Activated CD4-positive, alpha-beta T cell treated with anti-CD3 and anti-CD28 coated beads, Interleukin-2, Interleukin-6, amounts not matched to agents 100 ng/mL and 50 ng/mL, durations not matched to agents 16 hours and 8 hours (primary cell): Measurements from ENCODE around the gene MFN2.

Source experiments
- DNase-seq: peaks from one replicate; pipeline ENCODE4 v3.0.0-alpha.2; 2020

MFN2 gene

DNA sequence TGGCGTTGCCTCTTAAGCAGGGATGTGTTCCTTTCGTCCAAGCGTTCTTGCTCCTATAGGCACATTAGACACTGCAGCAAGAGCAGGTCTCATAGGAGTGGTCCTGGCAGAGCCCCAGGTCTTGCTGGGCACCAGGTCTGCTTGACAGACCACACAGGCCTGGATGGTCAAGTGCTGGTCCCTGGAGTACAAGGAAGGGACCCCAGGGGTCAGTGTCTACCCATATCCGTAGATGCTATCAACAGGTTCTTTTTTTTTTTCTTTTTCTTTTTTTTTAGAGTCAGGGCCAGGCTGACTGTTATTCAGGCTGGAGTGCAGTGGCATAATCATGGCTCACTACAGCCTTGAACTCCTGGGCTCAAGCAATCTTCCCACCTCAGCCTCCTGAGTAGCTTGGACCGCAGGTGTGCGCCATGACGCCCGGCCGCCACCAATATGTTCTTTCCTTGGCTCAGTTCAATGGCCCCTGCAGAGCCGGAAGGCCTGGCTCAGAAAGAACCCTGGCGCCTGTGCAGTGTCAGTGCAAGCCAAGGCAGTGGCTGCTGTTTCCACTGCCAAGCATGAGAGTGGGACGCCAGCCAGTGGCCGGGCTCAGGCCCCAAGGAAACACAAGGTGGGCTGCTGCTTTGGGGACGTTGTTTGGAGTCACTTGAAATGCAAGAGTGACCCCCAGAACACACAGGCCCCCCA lies 72.9 kb downstream of the MFN2 start:
- no peak for DNase-seq

DNA sequence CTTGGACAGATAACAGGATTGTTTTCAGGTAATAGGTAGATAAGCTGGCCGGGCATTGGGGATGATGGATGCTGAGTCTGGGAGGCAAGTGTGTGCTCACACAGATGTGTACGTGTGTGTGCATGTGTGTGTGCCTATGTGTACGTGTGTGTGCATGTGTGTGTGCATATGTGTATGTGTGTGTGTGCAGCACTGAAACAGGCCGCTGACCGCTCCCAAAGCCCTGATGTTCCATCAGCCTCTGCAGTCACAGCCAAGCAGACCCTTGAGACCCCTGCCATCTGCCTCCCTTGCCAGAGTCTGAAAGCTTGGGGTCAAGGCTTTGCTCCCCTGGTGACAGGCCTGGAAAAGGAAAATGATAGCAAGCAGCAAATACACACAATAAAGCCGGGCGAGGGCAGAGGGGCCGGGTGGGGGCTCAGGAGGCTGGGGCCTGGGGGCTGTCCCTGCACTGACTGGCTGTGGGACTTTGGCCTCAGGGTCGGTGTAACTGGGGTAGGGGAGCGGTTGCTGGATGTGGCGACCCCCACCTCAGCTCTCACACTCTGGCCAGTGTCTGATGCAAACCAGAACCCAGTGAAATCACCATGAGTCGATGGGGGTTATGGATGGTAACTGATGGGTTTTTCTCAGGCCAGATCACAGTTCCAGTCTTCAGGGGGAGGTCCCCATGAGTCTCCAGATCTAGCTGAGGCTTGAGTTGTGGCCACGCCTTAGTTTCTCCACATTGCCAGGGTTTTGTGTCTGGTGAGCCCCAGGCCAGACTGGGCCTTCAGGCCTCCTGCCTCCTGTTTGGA lies 73.7 kb downstream of the MFN2 start:
- peak; percentile 64 for DNase-seq

DNA sequence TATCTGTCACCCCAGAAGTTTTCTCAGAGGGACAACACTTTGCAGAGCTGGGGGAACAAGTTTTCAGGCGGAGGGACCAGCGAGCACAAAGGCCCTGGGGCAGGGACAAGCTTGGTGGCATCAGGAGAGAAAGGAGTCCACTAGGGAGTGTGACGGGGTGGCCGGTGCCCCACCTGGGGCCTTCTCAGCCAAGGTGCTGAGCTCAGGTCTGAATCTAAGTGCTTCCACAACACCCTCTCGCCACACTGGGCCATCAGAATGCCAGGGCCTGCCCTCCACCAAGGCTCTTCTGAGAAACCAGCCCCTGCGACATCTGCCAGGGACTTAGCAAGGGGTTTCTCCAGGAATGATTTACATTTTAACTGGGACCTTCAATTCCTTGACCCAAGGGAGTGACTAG lies 75.0 kb downstream of the MFN2 start:
- DNase-seq: no peak

DNA sequence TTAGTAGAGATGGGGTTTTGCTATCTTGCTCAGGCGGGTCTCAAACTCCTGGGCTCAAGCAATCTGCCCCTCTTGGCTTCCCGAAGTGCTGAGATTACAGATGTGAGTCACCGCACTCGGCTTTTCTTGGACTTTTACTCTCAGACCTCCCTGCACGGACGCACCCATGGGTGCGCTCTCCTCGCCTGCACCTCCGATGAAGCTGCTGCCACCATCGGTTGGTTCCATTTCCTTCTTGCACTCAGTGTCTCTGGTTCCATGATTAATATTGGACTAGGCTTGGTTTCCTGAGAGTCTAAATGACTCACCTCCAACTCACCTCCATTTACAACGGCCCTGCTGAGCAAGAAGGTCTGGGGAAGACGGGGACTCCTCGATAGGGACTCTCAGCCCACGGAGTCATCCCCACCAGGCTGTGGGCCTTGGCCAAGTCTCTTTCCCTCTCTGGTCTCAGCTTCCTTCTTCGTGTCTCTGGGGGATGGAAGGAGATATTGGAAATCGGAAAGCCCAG lies 76.1 kb downstream of the MFN2 start:
- peak; percentile 91 for DNase-seq

DNA sequence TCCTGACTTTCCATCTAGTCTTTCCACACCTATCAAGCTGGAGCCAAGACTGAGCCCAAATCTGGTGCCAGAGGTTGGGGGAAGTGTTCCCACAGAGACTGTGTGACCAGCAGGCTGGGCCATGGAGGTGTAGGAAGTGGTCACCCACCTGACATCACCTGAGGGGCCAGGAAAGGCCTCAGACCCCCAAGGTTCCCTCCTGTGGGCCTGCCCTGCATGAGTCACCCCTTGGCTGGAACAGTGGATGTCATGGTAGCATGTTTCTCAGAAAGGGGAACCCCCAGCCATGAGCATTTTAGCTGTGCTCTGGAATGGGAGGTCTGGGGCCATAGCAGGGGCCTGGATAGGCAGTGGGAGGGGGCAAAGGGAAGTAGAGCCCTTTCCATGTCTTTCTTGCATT lies 77.1 kb downstream of the MFN2 start:
- DNase-seq: peak; percentile 82

DNA sequence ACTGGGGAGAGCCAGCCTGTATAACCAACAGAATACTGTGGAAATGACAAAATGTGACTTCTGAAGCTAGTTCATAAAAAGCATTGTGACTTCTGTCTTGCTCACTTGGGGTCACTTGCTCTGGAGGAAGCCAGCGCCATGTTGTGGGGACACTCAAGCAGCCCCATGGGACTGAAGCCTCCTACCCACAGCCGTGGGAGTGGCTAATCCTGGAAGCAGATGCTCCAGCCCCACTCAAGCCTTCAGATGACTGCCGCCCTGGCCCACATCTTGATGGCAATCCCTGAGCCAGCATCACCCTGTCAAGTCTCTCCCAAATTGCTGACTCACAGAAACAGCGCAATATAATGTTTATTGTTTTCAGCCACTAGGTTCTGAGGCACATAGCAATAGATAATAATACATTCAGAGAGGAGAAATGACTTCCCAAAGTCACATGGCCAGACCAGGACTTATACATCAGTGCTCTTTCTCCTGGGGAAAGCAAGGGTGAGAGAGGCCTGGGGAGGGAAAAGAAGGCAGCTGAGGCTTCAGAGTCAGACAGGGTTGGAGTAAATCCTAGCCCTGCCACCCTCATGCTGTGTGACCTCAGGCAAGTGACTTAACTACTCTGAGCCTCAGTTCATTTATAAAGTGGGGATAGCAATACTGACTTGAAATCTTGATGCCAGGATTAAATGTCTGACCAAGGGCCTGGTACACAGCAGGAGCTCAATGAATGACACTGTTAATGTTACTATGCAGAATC lies 77.9 kb downstream of the MFN2 start:
- DNase-seq: no peak

DNA sequence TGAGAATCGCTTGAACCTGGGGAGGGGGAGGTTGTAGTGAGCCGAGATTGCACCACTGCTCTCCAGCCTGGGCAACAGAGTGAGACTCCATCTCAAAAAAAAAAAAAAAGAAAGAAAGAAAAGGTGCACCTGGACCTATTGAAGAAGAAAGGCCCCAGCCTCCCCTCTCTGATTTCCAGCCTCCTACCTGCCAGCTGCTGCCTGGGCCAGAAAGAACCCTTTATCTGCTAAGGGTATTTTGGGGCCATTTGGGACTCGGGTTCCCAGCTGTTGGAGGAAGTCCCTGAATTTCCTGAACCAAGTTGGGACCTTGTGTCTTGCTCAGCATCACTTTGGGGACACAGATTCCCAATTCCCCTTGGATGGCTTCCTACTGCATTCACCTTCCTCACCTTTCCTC lies 79.0 kb downstream of the MFN2 start:
- no peak for DNase-seq

DNA sequence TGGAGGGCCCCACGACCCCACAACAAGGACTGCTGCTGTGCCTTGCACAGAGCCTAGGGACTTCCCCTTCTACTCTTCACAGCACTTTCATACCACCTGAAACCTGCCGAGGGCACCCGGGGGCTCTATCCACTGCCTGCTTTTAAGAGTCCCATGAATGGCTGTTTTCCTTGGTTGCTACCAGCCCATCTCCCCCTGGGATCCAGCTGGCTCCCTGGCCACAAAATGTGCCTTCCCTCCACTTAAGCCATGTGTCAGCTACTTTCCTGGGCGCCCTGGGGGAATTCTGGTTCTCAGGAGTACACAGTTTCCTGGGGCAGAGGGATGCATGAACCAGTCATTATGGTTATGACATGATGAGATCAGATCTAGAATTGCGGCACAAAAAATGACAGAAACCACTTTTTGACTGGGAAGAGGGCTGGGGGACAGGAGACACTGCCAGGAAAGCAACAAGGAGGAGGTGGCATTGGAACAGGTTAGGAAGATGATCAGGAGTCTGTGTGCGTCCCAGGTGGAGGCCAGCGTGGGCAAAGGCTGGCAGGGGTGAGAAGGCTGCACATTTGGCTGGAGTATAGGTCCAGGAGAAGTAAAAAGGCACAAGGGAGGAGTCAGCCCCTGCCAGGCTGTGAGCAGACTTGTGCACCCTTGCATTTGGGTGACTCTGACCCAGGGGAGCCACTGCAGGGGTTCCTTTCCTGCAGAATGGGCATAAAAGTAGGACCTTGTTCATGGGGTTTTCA lies 79.6 kb downstream of the MFN2 start:
- peak; percentile 85 for DNase-seq

DNA sequence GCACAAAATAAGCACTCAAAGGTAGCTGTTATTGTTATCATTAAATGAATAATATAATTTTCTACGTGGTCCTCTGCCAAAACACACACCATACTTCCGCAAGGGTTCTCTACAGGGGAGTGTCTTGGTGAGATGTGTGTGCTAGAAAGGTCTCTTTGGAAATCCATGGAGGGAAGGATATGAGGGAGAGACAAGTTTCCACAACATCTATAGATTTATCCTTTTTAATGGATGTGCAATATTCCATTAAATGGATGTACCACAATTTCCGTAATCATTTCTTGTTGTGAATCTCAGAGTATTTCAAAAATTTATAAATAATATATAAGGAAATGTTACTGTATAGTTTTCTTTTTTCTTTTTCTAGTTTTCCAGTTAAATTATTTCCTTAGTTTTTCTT lies 80.3 kb downstream of the MFN2 start:
- no peak for DNase-seq
